K562 (cell line): ENCODE data around the gene LRMDA. TPM values are rescaled to one million over a fixed set of nuclear protein-coding genes. Genes with fewer than 3 reads are reported as not detected.

Experiments
- ATAC-seq: fragments of 200-7000 bp; cut with Tn5 transposase; 3 replicates; pipeline ENCODE4 v1.9.1; 2020; ENCODE audit warnings: moderate library complexity
- BruUV-seq: library from RNA; stranded (reverse); fragments of 400-500 nt; replicated peaks from 2 replicates; lab custom pipeline; 2021; lab: Mats Ljungman, UMichigan
- CTCF ChIA-PET: fragments of 300-600 bp; formaldehyde crosslinking; extraction: SDS; loops from one replicate; lab custom pipeline; 2021; ENCODE audit warnings: low intra/inter-chr PET ratio; lab: Yijun Ruan, JAX
- POLR2A ChIA-PET: fragments of 300-600, 350-650 bp; sonication (Branson Sonifier 250); formaldehyde crosslinking; extraction: SDS; loops from one replicate; lab custom pipeline; 2021; ENCODE audit warnings: antibody characterized with exemption, inconsistent platforms; lab: Yijun Ruan, JAX
- DNase-seq, 4 experiments: peaks; one replicate each; pipeline versions ENCODE4 v3.0.0 to v3.0.0-alpha.2; 2011 to 2018; ENCODE audit warnings: low spot score in 3 of 4, mixed read lengths in 3 of 4; ENCODE audit errors: extremely low read depth in 1 of 4
- FAIRE-seq: peaks from 2 replicates; lab custom pipeline; 2011; peaks lifted over from hg19 to GRCh38; lab: Jason Lieb, UNC
- H2AFZ ChIP-seq: 2 replicates; pipeline ENCODE4 v1.6.0; 2011; ENCODE audit warnings: low read depth, low read length, control low read depth, inconsistent platforms
- H3K27ac ChIP-seq: fragments of 200-600 bp; 3 replicates; pipeline ENCODE4 v1.8.0; 2011; ENCODE audit warnings: low read depth, mild to moderate bottlenecking, control low read depth, inconsistent platforms, low read length, moderate library complexity, mixed read lengths; ENCODE audit errors: extremely low read depth
- H3K27me3 ChIP-seq, 2 experiments: fragments of 300-600 bp in 1 of 2; 2 replicates in 1 of 2; 3 replicates in 1 of 2; pipeline versions ENCODE4 v1.6.0 to v1.8.0; 2011; ENCODE audit warnings: inconsistent platforms in 2 of 2, low read length in 2 of 2, mild to moderate bottlenecking in 1 of 2, mixed read lengths in 1 of 2, moderate library complexity in 1 of 2; ENCODE audit not compliant: control insufficient read depth in 2 of 2, insufficient read depth in 2 of 2
- H3K36me3 ChIP-seq: fragments of 300-600 bp; 3 replicates; pipeline ENCODE4 v1.8.0; 2011; ENCODE audit warnings: mild to moderate bottlenecking, low read length, inconsistent platforms; ENCODE audit not compliant: control insufficient read depth, insufficient read depth
- H3K4me1 ChIP-seq, 2 experiments: fragments of 200-600 bp in 1 of 2; replicated peaks in 1 of 2; 2 replicates in 1 of 2; 3 replicates in 1 of 2; pipeline versions ENCODE4 v1.5.1 to v1.8.0; 2011; ENCODE audit warnings: inconsistent platforms in 2 of 2, low read length in 2 of 2, mild to moderate bottlenecking in 1 of 2, mixed read lengths in 1 of 2, moderate library complexity in 1 of 2; ENCODE audit not compliant: control insufficient read depth in 2 of 2, insufficient read depth in 2 of 2
- H3K4me2 ChIP-seq: 2 replicates; pipeline ENCODE4 v1.6.1; 2011; ENCODE audit warnings: low read length, control low read depth, inconsistent platforms, mixed read lengths; ENCODE audit not compliant: insufficient read depth
- H3K4me3 ChIP-seq: fragments of 200-600 bp; sonication (generic), shearing (Covaris generic); 2 replicates; pipeline ENCODE4 v1.5.1; 2016; ENCODE audit warnings: control low read depth, inconsistent platforms
- H3K79me2 ChIP-seq: fragments of 200-600 bp; 3 replicates; pipeline ENCODE4 v1.8.0; 2011; ENCODE audit warnings: low read length, inconsistent platforms; ENCODE audit not compliant: control insufficient read depth, insufficient read depth
- H3K9ac ChIP-seq, 2 experiments: 2 replicates each; pipeline versions ENCODE4 v1.6.0 to v1.6.1; 2011; ENCODE audit warnings: low read depth in 2 of 2, low read length in 2 of 2, control low read depth in 1 of 2, inconsistent platforms in 1 of 2, mild to moderate bottlenecking in 1 of 2, mixed read lengths in 1 of 2; ENCODE audit not compliant: insufficient read depth in 1 of 2
- H3K9me1 ChIP-seq: one replicate; pipeline ENCODE4 v1.6.0; 2011; ENCODE audit warnings: inconsistent platforms, mild to moderate bottlenecking, low read length, moderate library complexity; ENCODE audit not compliant: control insufficient read depth, insufficient read depth
- H3K9me3 ChIP-seq: replicated peaks from 2 replicates; pipeline ENCODE4 v1.5.1; 2011; ENCODE audit warnings: low read depth, low read length, inconsistent platforms; ENCODE audit not compliant: control insufficient read depth, insufficient read depth
- H4K20me1 ChIP-seq: replicated peaks from 2 replicates; pipeline ENCODE4 v1.6.1; 2011; ENCODE audit warnings: low read length, inconsistent platforms, mixed read lengths; ENCODE audit not compliant: control insufficient read depth, insufficient read depth
- CTBP1 ChIP-seq: fragments of 450-650 bp; IDR thresholded peaks from 2 replicates; pipeline ENCODE4 v1.6.1; 2016; ENCODE audit warnings: borderline replicate concordance
- HDAC8 ChIP-seq: fragments of 450-650 bp; IDR thresholded peaks from 2 replicates; pipeline ENCODE4 v1.6.1; 2016; ENCODE audit warnings: mild to moderate bottlenecking, missing genetic modification characterization, moderate library complexity, missing compliant biosample characterization
- MLLT1 ChIP-seq, 2 experiments: fragments of 450-650 bp; IDR thresholded peaks; 2 replicates each; pipeline ENCODE4 v1.6.1; 2016
- SRSF7 ChIP-seq: fragments of 200-400 bp; formaldehyde crosslinking; optimal IDR thresholded peaks from 2 replicates; pipeline ENCODE3; 2017; ENCODE audit warnings: mild to moderate bottlenecking, low read depth, low read length
- ZNF512 ChIP-seq: IDR thresholded peaks from 2 replicates; pipeline ENCODE4 v1.6.1; 2016; ENCODE audit warnings: missing genetic modification characterization, missing compliant biosample characterization
- in situ Hi-C: fragments of 300-500 bp; cut with MboI; formaldehyde crosslinking; loops from 4 replicates; pipeline ENCODE4 v1.15.0; 2018; ENCODE audit warnings: inconsistent platforms, mixed read lengths
- intact Hi-C: fragments of 100-400 bp; cut with micrococcal nuclease; formaldehyde crosslinking; loops from 2 replicates; pipeline ENCODE4 v1.14.2; 2022
- polyA plus RNA-seq, 8 experiments: library from polyadenylated mRNA; depleted of rRNA in 4 of 8; stranded (reverse) in 5 of 8; unstranded in 3 of 8; fragments of >200 nt; fragmentation: Nextera tagmentation in 2 of 8; fragmentation: Illumina TruSeq in 1 of 8; extraction: Ambion mirVana in 2 of 8; extraction: Trizol in 1 of 8; gene quantifications; 2 replicates each; pipeline versions ENCODE4 v1.2.1 to v1.2.3, GENCODE V29; 2011 to 2014; ENCODE audit warnings: inconsistent platforms in 1 of 8, missing spikeins in 1 of 8
- total RNA-seq, 7 experiments: library from RNA; depleted of rRNA in 6 of 7; stranded (reverse); fragments of >200 nt in 6 of 7; fragmentation: Illumina TruSeq in 2 of 7; extraction: Trizol in 2 of 7; gene quantifications; 2 replicates each; pipeline versions ENCODE4 v1.2.1 to v1.2.3, GENCODE V29; 2011 to 2021; ENCODE audit warnings: low replicate concordance in 1 of 7

Gene LRMDA
- total and polyA plus RNA-seq, 9 of the 15 experiments (the other 6 are each of a cell fraction or from before 2014, with no cell fraction given), result 0.25 TPM; not detected in 8

- H3K36me3 ChIP-seq, result no peaks in the 10 kb centered on the region
- no peaks in the 10 kb centered on the region for H4K20me1 ChIP-seq
- H2AFZ ChIP-seq, result no peak overlapping the region
- TF ChIP-seq MLLT1 (IDR thresholded peaks at IDR 0.05) (no peak), ZNF512 (tag) (peak; percentile 83), HDAC8 (tag) (no peak), CTBP1 (no peak), SRSF7 (no peak)
- no peak overlapping the region for H3K27ac ChIP-seq
- no peaks in the 10 kb centered on the region for H3K9me1 ChIP-seq
- BruUV-seq, result no TSS peak
- no peak overlapping the region for H3K4me3 ChIP-seq
- CTCF ChIA-PET, result no interaction called here
- ATAC-seq, result no peak
- in situ Hi-C loops, result no loop called here
- H3K9me3 ChIP-seq, result no peaks in the 10 kb centered on the region
- peaks cover 0 to 2% of the 10 kb centered on the region in 2 experiments; a peak in 3 of 5 replicates for H3K4me1 ChIP-seq
- POLR2A ChIA-PET, result no interaction called here
- no peak for DNase-seq
- peaks cover 5 to 17% of the 10 kb centered on the region in 2 experiments; a peak in 4 of 5 replicates for H3K27me3 ChIP-seq
- intact Hi-C loops, result loop anchor here (10.0 kb wide), 1 partner anchor 1155 kb away; no protein-coding TSS in a partner anchor
- no peak for FAIRE-seq
- H3K9ac ChIP-seq, result no peak overlapping the region
- H3K4me2 ChIP-seq, result no peak overlapping the region
- H3K79me2 ChIP-seq, result no peaks in the 10 kb centered on the region
Observed at GRCh38 chr10:75390178-75390577, 41.2 kb upstream of the LRMDA start.
